Esophagus squamous epithelium (tissue), 4 donors: ENCODE data around the gene COLQ.

Experiments used
- CTCF ChIP-seq, 6 experiments: fragments of 450-650 bp in 4 of 6; fragments of 200-600 bp in 2 of 6; sonication (generic) in 2 of 6; IDR thresholded peaks; one replicate each; pipeline ENCODE4 v1.5.1; 2016 to 2019; ENCODE audit warnings: antibody characterized with exemption in 6 of 6, mild to moderate bottlenecking in 4 of 6, moderate library complexity in 4 of 6
- POLR2A ChIP-seq, 4 donors: fragments of 450-650 bp; IDR thresholded peaks; one replicate each; pipeline ENCODE4 v1.6.1; 2017; ENCODE audit warnings: antibody characterized with exemption in 4 of 4, mild to moderate bottlenecking in 4 of 4, moderate library complexity in 3 of 4

- TF ChIP-seq CTCF (IDR thresholded peaks at IDR 0.05) (no peak), POLR2A (IDR thresholded peaks at IDR 0.05) (no peak)
These were observed 82.5 kb downstream of the COLQ start for GRCh38 chr3:15438983-15439382.
